Ovary (tissue), 9 donors: ENCODE data around the gene LYSMD3. TPM values are rescaled to one million over a fixed set of nuclear protein-coding genes. Genes with fewer than 3 reads are reported as not detected.

Experiments used
- DNase-seq, 5 donors: peaks; one replicate each; pipeline ENCODE4 v3.0.0-alpha.2; 2019 to 2020
- H3K27ac ChIP-seq, 2 donors: fragments of 200-600 bp; one replicate each; pipeline versions ENCODE4 v1.5.1 to v1.8.0; 2019 to 2022
- H3K27me3 ChIP-seq: fragments of 200-600 bp; one replicate; pipeline ENCODE4 v1.8.0; 2022
- H3K36me3 ChIP-seq: fragments of 200-600 bp; sonication (generic); one replicate; pipeline ENCODE4 v1.5.1; 2019
- H3K4me1 ChIP-seq: one replicate; pipeline ENCODE4 v1.8.1; 2013; ENCODE audit warnings: mild to moderate bottlenecking, moderate library complexity; ENCODE audit not compliant: insufficient read depth
- H3K4me3 ChIP-seq: fragments of 200-600 bp; sonication (generic); one replicate; pipeline ENCODE4 v1.5.1; 2017
- H3K9me3 ChIP-seq, 2 donors: fragments of 200-600 bp in 1 of 2; sonication (generic) in 1 of 2; one replicate each; pipeline versions ENCODE4 v1.5.1 to v1.8.1; 2013 to 2019; ENCODE audit warnings: mild to moderate bottlenecking in 1 of 2, moderate library complexity in 1 of 2
- EP300 ChIP-seq: sonication (generic); formaldehyde crosslinking; IDR thresholded peaks from one replicate; pipeline ENCODE4 v1.6.1; 2017; ENCODE audit warnings: antibody characterized with exemption
- POLR2A ChIP-seq: fragments of 450-650 bp; IDR thresholded peaks from one replicate; pipeline ENCODE4 v1.6.1; 2017; ENCODE audit warnings: antibody characterized with exemption, mild to moderate bottlenecking, moderate library complexity
- WGBS, 3 donors: extraction: QIAGEN DNeasy Blood & Tissue Kit in 1 of 3; methylation state at CpG; one replicate each; pipeline versions ENCODE4 v1.1.5 to v1.1.7; 2013 to 2017; 5-methylcytosine and 5-hydroxymethylcytosine counted together
- intact Hi-C, 4 donors: fragments of 100-400 bp; cut with DNase I; formaldehyde crosslinking; loops; one replicate each; pipeline versions ENCODE4 v1.11.0 to v1.15.1; 2022 to 2023
- polyA plus RNA-seq, 2 donors: library from polyadenylated mRNA; stranded (reverse); fragments of 200-250 nt in 1 of 2; fragments of 350-450 nt in 1 of 2; fragmentation: Illumina TruSeq in 1 of 2; extraction: RNeasy Lipid Tissue Mini Kit (QIAGEN cat#74804) in 1 of 2; gene quantifications; one replicate each; pipeline ENCODE4 v1.2.3, GENCODE V29; 2013 to 2014
- total RNA-seq, 7 donors: library from RNA; depleted of rRNA in 2 of 7; stranded (reverse); fragments of >200 nt in 2 of 7; fragmentation: NEBNext Ultra II Directional in 3 of 7; extraction: Animal tissue kit (Norgen Biotek cat#: 25700) in 3 of 7; gene quantifications; one replicate each; pipeline versions ENCODE4 v1.1.0 to v1.2.4, GENCODE V29; 2016 to 2023
- TF ChIP-seq, protein P1 (sequence below), 3 donors: fragments of 450-650 bp in 2 of 3; fragments of 200-600 bp in 1 of 3; IDR thresholded peaks; one replicate each; pipeline versions ENCODE4 v1.5.1 to v1.8.0; 2016 to 2022; ENCODE audit warnings: antibody characterized with exemption in 3 of 3, mild to moderate bottlenecking in 1 of 3
- donor health status: DM: no; HTN: no; CAD: no; lungs with moderate emphysema.
- donor health status: DM: no; HTN: no; CAD: no.
- donor health status: Bipolar disorder and iron deficiency.
- donor health status: DM: yes; HTN: yes; CAD: no.
- donor health status: DM: no; HTN: no; CAD: no.
- donor health status: DM: yes; HTN: yes; CAD: no.

LYSMD3 gene
- total and polyA plus RNA-seq, 9 donors, result 10.7 to 26.8 (median 23.0) TPM

DNA sequence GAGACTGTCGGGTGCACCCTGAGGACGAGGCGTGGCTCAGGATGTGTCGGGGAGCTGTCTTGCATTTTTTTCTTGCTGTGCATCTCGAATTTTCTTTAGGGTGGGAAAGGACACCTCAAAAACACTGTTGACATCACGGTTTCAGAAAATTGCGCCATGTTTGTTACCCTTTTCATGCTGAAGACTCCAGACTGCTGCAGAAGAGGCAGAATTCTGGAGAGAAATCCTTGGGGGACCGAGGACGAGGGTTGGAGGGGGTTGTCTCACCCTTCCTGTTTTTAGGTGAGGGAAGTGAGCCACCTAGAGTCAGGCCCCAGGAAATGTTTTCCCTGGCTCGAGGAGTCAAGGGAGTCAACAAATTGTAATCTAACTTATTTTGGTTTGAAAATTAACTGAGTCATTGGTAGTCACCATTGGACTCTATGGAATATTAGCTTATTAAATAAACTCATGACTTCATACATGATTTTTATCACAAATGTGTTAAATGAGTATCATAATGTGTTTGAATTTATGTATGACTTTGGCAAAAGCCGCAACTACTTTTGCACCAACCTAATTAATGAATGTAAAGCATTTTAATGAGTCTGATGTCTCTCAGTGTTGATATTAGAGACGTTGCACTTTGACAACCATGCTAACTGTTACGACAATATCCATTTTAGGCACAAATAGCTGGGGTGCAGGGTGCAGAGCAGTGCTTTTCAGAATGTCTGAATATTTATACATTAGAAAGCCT lies 724 bp upstream of the LYSMD3 start:
- intact Hi-C loops, result loop anchor here in 1 of 4 donors (10.0 kb wide), 1 partner anchor 55 kb away; the partner anchor contains the start of genes MBLAC2 and POLR3G
- H3K27me3 ChIP-seq, result no peaks in the 10 kb centered on the region
- H3K4me1 ChIP-seq, result peaks cover 2% of the 10 kb centered on the region
- peak overlapping the region in 1 of 2 donors; percentile 96 for H3K27ac ChIP-seq
- H3K4me3 ChIP-seq, result peak overlapping the region; percentile 90
- DNase-seq, result peak; percentile 58 to 75 (median 66)
- 2% methylated on average over 13 of the region's 13 CpGs for WGBS, 3 donors
- no peaks in the 10 kb centered on the region for H3K9me3 ChIP-seq
- TF ChIP-seq POLR2A, result no peak
- no peak for TF ChIP-seq EP300
- TF ChIP-seq, protein P1, sequence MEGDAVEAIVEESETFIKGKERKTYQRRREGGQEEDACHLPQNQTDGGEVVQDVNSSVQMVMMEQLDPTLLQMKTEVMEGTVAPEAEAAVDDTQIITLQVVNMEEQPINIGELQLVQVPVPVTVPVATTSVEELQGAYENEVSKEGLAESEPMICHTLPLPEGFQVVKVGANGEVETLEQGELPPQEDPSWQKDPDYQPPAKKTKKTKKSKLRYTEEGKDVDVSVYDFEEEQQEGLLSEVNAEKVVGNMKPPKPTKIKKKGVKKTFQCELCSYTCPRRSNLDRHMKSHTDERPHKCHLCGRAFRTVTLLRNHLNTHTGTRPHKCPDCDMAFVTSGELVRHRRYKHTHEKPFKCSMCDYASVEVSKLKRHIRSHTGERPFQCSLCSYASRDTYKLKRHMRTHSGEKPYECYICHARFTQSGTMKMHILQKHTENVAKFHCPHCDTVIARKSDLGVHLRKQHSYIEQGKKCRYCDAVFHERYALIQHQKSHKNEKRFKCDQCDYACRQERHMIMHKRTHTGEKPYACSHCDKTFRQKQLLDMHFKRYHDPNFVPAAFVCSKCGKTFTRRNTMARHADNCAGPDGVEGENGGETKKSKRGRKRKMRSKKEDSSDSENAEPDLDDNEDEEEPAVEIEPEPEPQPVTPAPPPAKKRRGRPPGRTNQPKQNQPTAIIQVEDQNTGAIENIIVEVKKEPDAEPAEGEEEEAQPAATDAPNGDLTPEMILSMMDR (IDR thresholded peaks at IDR 0.05), result peak; percentile 57 to 75 (median 70)
- H3K36me3 ChIP-seq, result no peaks in the 10 kb centered on the region

- Histone ChIP-seq H3K27ac (peak overlapping the region; percentile 93 to 96), H3K36me3 (no peaks in the 10 kb centered on the region), H3K9me3 (no peaks in the 10 kb centered on the region), H3K4me3 (peak overlapping the region; percentile 90), H3K27me3 (no peaks in the 10 kb centered on the region), H3K4me1 (peaks cover 2% of the 10 kb centered on the region)
- intact Hi-C loops, result loop anchor here in 1 of 4 donors (10.0 kb wide), 1 partner anchor 54 kb away; the partner anchor contains the start of genes MBLAC2 and POLR3G
- peak in 1 of 5 donors; percentile 18 for DNase-seq
- WGBS, 3 donors, result 1 to 2% (median 1%) methylated on average over 18 of the region's 18 CpGs
- no peak for TF ChIP-seq POLR2A
- TF ChIP-seq, protein P1 (IDR thresholded peaks at IDR 0.05), result no peak
- no peak for TF ChIP-seq EP300
These were observed 687 bp downstream of the LYSMD3 start for GRCh38 chr5:90528601-90529193.

- 90 to 92% (median 91%) methylated on average over 7 of the region's 7 CpGs for WGBS, 3 donors
- no peak for DNase-seq
- Histone ChIP-seq H3K4me3 (no peak overlapping the region), H3K9me3 (no peaks in the 10 kb centered on the region), H3K27me3 (no peaks in the 10 kb centered on the region), H3K36me3 (no peaks in the 10 kb centered on the region), H3K4me1 (no peaks in the 10 kb centered on the region), H3K27ac (no peak overlapping the region)
- no peak for TF ChIP-seq POLR2A
- TF ChIP-seq EP300, result no peak
- TF ChIP-seq, protein P1 (IDR thresholded peaks at IDR 0.05), result no peak
- intact Hi-C loops, result no loop called here
These were observed 10.3 kb downstream of the LYSMD3 start for GRCh38 chr5:90519081-90519480.

DNA sequence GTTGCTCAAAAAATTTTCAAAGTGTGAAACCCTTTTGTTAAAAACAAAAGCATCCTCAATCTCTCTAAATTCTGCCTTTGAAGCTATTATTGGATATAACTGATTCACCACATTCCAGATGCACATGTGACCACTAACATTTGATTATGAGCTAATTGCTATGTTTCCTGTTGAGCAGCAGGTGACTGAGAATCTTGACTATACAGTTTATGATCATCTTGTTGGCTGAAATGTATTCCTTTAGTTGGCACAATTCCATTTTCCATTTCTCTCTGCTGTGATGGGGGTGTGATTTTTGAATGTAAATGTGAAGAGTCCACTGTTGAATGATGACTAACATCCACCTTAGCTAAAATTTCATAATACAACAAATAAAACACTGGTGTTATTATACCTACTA lies 10.7 kb downstream of the LYSMD3 start:
- TF ChIP-seq, protein P1 (IDR thresholded peaks at IDR 0.05), result no peak
- TF ChIP-seq EP300 (no peak), POLR2A (no peak)
- no peak overlapping the region for H3K4me3 ChIP-seq
- H3K27me3 ChIP-seq, result no peaks in the 10 kb centered on the region
- no peaks in the 10 kb centered on the region for H3K4me1 ChIP-seq
- no peaks in the 10 kb centered on the region for H3K36me3 ChIP-seq
- H3K27ac ChIP-seq, result no peak overlapping the region
- H3K9me3 ChIP-seq, result no peaks in the 10 kb centered on the region
- DNase-seq, result no peak
- intact Hi-C loops, result no loop called here
